Neural progenitor cell (in vitro differentiated cells): ENCODE data around the gene BCAR1.

ENCODE experiments used
- EZH2 ChIP-seq: fragments of 200-600 bp; sonication (generic); IDR thresholded peaks from 2 replicates; pipeline ENCODE4 v1.6.1; 2017; ENCODE audit warnings: antibody characterized with exemption, mild to moderate bottlenecking, moderate library complexity
- TF ChIP-seq, protein P1 (sequence below): fragments of 200-600 bp; sonication (generic); IDR thresholded peaks from 2 replicates; pipeline ENCODE4 v1.5.1; 2017; ENCODE audit warnings: antibody characterized with exemption, mild to moderate bottlenecking

DNA sequence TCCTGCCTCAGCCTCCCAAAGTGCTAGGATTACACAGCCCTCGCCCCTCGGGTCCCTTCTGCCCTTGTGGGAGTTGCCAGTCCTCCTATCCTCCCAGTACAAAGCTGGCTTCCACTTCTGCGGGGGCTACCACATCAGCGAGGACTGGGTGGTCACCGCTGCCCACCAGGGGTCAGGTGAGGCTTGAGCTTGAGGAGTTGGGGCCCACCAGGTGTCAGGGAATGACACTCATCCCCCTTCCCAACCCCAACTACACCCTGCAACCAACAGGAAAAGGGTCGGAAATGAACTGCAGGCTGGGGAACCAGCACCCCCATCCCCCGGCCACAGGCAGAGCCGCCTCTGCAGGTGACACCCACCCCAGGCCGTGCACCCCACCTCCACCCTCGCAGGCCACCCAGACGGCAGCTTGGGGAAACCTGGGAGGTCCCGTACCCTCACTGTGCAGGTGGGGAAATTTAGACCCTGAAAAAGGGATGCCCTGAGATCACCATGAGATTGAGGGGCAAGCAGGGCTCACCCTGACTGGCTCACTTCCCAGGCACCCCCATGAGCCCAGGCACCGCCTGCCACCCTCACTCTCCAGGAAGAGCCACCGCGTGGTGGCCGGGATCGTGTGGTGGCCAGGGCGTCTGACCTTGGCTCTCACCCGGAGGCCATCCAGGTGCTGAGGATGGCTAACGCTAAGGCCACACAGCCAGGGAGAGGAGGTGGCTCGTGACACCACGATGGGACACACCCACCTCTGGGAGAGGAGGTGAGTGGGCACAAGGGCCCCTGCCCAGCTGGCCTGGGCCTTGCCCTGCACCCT, 24.7 kb downstream of the BCAR1 start:
- TF ChIP-seq, protein P1, sequence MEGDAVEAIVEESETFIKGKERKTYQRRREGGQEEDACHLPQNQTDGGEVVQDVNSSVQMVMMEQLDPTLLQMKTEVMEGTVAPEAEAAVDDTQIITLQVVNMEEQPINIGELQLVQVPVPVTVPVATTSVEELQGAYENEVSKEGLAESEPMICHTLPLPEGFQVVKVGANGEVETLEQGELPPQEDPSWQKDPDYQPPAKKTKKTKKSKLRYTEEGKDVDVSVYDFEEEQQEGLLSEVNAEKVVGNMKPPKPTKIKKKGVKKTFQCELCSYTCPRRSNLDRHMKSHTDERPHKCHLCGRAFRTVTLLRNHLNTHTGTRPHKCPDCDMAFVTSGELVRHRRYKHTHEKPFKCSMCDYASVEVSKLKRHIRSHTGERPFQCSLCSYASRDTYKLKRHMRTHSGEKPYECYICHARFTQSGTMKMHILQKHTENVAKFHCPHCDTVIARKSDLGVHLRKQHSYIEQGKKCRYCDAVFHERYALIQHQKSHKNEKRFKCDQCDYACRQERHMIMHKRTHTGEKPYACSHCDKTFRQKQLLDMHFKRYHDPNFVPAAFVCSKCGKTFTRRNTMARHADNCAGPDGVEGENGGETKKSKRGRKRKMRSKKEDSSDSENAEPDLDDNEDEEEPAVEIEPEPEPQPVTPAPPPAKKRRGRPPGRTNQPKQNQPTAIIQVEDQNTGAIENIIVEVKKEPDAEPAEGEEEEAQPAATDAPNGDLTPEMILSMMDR, result no peak
- no peak for TF ChIP-seq EZH2
